ENCODE results near the gene BDP1. TPM values are rescaled to one million over a fixed set of nuclear protein-coding genes. Genes with fewer than 3 reads are reported as not detected.
A peak's percentile ranks its signal among the peaks of the same experiment; 100 is the strongest.
"Not testable (repeated sequence)": the region's sequence is repeated elsewhere in the genome, so short reads cannot be mapped to it uniquely, and the experiment has no call there.

BDP1 gene
- total RNA-seq, 1 donor from 2014 or later = 36.1 TPM

DNA sequence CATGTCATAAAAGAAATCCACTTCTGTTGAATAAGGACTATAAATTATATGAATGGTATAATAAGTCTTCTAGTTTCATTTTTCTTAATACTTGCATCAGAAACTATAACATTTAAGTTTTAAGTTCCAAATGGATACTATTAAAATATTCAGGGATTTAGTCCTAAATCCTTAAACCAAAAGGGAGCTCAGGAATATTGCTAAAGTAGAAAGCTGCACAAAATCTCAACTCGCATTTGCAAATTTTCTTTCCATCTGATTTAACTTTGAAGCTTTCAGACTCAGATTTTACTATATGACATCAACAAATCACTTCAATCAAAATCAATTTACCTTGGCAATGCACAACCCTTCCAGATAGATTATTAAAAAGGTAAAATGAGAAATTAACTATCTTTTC is 10.4 kb upstream of the BDP1 start:
- H3K4me3 Mint-ChIP-seq (ENCODE audit: low read depth); intact Hi-C loops (cut with micrococcal nuclease); DNase-seq (ENCODE audit: low spot score); H3K36me3 Mint-ChIP-seq (ENCODE audit: low read depth); H3K4me1 Mint-ChIP-seq (ENCODE audit: low read depth); H3K27ac Mint-ChIP-seq; H3K9me3 Mint-ChIP-seq: not testable (repeated sequence)
- peaks cover 36% of the 10 kb centered on the region for H3K27me3 Mint-ChIP-seq (ENCODE audit: low read depth)

- H3K36me3 Mint-ChIP-seq (ENCODE audit: low read depth); intact Hi-C loops (cut with micrococcal nuclease); H3K4me1 Mint-ChIP-seq (ENCODE audit: low read depth); H3K4me3 Mint-ChIP-seq (ENCODE audit: low read depth); DNase-seq (ENCODE audit: low spot score); H3K27ac Mint-ChIP-seq; H3K9me3 Mint-ChIP-seq: not testable (repeated sequence)
- H3K27me3 Mint-ChIP-seq (ENCODE audit: low read depth) = peaks cover 33% of the 10 kb centered on the region
These were observed 9.8 kb upstream of the BDP1 start for GRCh38 chr5:71445523-71446152.

- H3K4me3 Mint-ChIP-seq (ENCODE audit: low read depth); H3K9me3 Mint-ChIP-seq; intact Hi-C loops (cut with micrococcal nuclease); H3K27ac Mint-ChIP-seq; H3K36me3 Mint-ChIP-seq (ENCODE audit: low read depth); DNase-seq (ENCODE audit: low spot score); H3K4me1 Mint-ChIP-seq (ENCODE audit: low read depth): not testable (repeated sequence)
- H3K27me3 Mint-ChIP-seq (ENCODE audit: low read depth) = peaks cover 28% of the 10 kb centered on the region
These were observed 8.8 kb upstream of the BDP1 start for GRCh38 chr5:71446540-71447216.

DNA sequence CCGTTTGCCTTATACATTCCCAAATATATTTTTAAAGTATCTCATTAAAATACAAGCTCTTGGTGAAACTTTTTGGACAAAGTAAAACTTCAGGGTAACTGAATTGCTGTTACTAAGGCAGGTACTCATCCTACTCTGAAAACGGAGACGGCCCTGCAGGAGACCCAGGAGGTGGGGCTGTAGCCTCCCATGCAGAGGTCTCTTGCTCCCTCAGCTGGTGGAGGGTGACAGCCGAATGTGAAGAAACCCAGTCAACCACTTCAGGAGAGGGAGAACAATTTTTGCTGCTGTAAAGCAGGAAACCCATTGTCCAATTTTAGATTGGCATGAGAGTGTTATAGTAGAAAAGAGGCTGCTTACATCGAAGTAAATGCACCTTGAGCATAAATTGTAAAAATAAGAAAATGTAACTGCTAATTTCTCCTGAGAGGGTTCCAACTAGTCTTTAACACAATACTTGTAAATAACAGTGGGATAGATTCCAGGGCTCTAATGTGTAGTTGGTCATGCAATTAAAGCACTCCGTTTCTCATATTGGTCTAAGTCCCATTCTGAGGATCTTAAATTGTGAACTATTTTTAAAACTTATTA is 8.1 kb upstream of the BDP1 start:
- H3K4me1 Mint-ChIP-seq (ENCODE audit: low read depth); H3K9me3 Mint-ChIP-seq; H3K36me3 Mint-ChIP-seq (ENCODE audit: low read depth); intact Hi-C loops (cut with micrococcal nuclease); H3K27ac Mint-ChIP-seq; H3K4me3 Mint-ChIP-seq (ENCODE audit: low read depth): not testable (repeated sequence)
- peaks cover 26% of the 10 kb centered on the region for H3K27me3 Mint-ChIP-seq (ENCODE audit: low read depth)
- peak; percentile 32 for DNase-seq (ENCODE audit: low spot score)

DNA sequence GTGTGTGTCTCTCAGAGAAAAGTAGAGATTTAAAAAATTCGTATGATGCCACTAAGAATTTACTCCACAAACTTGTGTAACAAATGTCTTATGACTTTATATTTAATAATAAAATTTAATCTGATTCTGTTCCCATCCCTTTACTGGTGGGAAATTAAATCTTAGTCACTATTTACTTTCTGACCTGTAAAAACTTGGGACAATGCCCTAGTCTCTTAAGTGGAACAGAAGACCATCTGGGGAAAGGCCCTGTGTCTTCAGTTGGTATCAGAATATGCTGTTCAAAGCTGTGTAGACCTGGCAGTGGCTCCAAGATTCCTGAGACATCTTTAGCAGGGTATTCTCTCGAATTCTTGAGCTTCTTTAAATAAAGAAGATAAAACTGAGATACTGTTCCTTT is 2.6 kb upstream of the BDP1 start:
- H3K27ac Mint-ChIP-seq = no peak overlapping the region
- H3K27me3 Mint-ChIP-seq (ENCODE audit: low read depth) = peaks cover 6% of the 10 kb centered on the region
- H3K9me3 Mint-ChIP-seq = no peaks in the 10 kb centered on the region
- intact Hi-C loops (cut with micrococcal nuclease) = no loop called here
- no peak for DNase-seq (ENCODE audit: low spot score)
- H3K4me1 Mint-ChIP-seq (ENCODE audit: low read depth) = peaks cover 14% of the 10 kb centered on the region
- peaks cover 15% of the 10 kb centered on the region for H3K36me3 Mint-ChIP-seq (ENCODE audit: low read depth)
- H3K4me3 Mint-ChIP-seq (ENCODE audit: low read depth) = no peak overlapping the region

DNA sequence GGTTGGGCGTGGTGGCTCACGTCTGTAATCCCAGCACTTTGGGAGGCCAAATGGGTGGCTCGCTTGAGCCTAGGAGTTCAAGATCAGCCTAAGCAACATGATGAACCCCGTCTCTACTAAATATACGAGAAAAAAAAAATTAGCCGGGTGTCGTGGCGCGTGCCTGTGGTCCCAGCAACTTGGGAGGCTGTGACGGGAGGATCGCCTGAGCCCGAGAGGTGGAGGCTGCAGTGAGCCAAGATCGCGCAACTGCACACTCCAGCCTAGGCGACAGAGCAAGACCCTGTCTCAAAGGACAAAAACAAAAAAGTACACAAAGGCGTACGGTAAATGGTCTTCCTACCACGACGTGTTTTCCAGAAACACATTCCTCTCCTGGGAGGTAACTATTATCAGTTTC is 538 bp upstream of the BDP1 start:
- DNase-seq (ENCODE audit: low spot score) = no peak
- no peaks in the 10 kb centered on the region for H3K9me3 Mint-ChIP-seq
- peaks cover 32% of the 10 kb centered on the region for H3K36me3 Mint-ChIP-seq (ENCODE audit: low read depth)
- peaks cover 15% of the 10 kb centered on the region for H3K4me1 Mint-ChIP-seq (ENCODE audit: low read depth)
- peak overlapping the region; percentile 89 for H3K4me3 Mint-ChIP-seq (ENCODE audit: low read depth)
- H3K27me3 Mint-ChIP-seq (ENCODE audit: low read depth) = no peaks in the 10 kb centered on the region
- intact Hi-C loops (cut with micrococcal nuclease) = loop anchor here (5.0 kb wide), 2 partner anchors 132 to 147 kb away; partner anchors contain the start of gene MCCC2
- H3K27ac Mint-ChIP-seq = peak overlapping the region; percentile 94

DNA sequence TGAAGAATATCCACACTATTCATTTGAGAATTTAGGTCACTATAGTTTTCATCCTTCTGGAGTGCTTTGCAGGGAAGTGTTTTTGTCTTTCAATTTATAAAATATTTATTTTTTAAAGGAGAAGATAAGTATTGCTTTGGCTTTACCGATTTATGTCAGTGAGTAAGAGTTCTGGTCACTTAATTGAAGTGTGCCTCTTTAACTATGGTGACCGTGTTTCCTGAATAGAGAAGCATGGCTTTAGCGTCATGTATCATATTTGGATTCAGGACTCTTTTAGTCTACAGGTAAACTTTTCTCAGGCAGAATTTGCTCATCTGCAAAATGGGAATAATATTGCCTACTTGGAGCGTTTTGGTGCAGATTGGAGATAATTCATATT is 902 bp downstream of the BDP1 start:
- no peaks in the 10 kb centered on the region for H3K27me3 Mint-ChIP-seq (ENCODE audit: low read depth)
- peak overlapping the region; percentile 89 for H3K4me3 Mint-ChIP-seq (ENCODE audit: low read depth)
- H3K27ac Mint-ChIP-seq = peak overlapping the region; percentile 97
- intact Hi-C loops (cut with micrococcal nuclease) = loop anchor here (5.0 kb wide), 2 partner anchors 131 to 146 kb away; partner anchors contain the start of gene MCCC2
- no peak for DNase-seq (ENCODE audit: low spot score)
- H3K36me3 Mint-ChIP-seq (ENCODE audit: low read depth) = peaks cover 43% of the 10 kb centered on the region
- H3K4me1 Mint-ChIP-seq (ENCODE audit: low read depth) = peaks cover 15% of the 10 kb centered on the region
- H3K9me3 Mint-ChIP-seq = no peaks in the 10 kb centered on the region

DNA sequence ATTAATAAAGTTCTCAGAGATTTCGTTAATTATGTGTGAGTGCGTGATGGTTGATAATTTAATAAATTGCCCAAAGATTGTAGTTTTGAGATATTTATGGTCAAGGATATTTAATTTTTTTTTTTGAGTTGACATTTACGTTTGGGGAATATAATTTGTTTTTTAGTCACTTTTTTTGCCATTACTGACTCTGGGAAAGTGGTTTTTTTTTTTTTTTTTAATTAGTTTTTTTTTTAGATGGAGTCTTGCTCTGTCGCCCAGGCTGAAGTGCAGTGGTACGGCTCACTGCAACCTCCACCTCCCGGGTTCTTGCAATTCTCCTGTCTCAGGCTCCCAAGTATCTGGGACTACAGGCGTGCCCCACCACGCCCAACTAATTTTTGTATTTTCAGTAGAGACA is 1.7 kb downstream of the BDP1 start:
- intact Hi-C loops (cut with micrococcal nuclease) = loop anchor here (5.0 kb wide), 2 partner anchors 130 to 145 kb away; partner anchors contain the start of gene MCCC2
- Mint-ChIP-seq H3K4me1 (ENCODE audit: low read depth) (peaks cover 15% of the 10 kb centered on the region), H3K4me3 (ENCODE audit: low read depth) (peak overlapping the region; percentile 89), H3K27me3 (ENCODE audit: low read depth) (no peaks in the 10 kb centered on the region), H3K27ac (no peak overlapping the region), H3K9me3 (no peaks in the 10 kb centered on the region), H3K36me3 (ENCODE audit: low read depth) (peaks cover 49% of the 10 kb centered on the region)
- no peak for DNase-seq (ENCODE audit: low spot score)

- H3K4me3 Mint-ChIP-seq (ENCODE audit: low read depth) = no peak overlapping the region
- H3K36me3 Mint-ChIP-seq (ENCODE audit: low read depth) = peaks cover 71% of the 10 kb centered on the region
- no peak for DNase-seq (ENCODE audit: low spot score)
- no peak overlapping the region for H3K27ac Mint-ChIP-seq
- H3K27me3 Mint-ChIP-seq (ENCODE audit: low read depth) = no peaks in the 10 kb centered on the region
- intact Hi-C loops (cut with micrococcal nuclease) = no loop called here
- no peaks in the 10 kb centered on the region for H3K9me3 Mint-ChIP-seq
- peaks cover 11% of the 10 kb centered on the region for H3K4me1 Mint-ChIP-seq (ENCODE audit: low read depth)
These were observed 5.2 kb downstream of the BDP1 start for GRCh38 chr5:71460693-71461092.

DNA sequence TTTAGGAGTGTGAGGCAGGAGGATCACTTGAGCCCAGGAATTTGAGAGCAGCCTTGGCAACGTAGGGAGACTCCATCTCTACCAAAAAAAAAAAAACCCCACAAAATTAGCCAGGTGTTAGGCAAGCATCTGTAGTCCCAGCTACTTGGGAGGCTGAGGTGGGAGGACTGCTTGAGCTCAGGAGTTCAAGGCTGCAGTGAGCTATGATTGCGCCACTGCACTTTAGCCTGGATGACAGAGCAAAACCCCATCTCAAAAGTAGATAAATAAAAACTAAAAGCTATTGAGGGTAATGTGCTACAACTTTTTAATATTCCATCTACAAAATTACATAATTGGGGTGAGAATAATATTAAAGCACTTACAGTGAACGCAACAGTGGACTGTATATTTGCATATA is 5.9 kb downstream of the BDP1 start:
- Mint-ChIP-seq H3K4me1 (ENCODE audit: low read depth) (peaks cover 9% of the 10 kb centered on the region), H3K4me3 (ENCODE audit: low read depth) (no peak overlapping the region), H3K27me3 (ENCODE audit: low read depth) (no peaks in the 10 kb centered on the region), H3K9me3 (no peaks in the 10 kb centered on the region), H3K36me3 (ENCODE audit: low read depth) (peaks cover 72% of the 10 kb centered on the region), H3K27ac (no peak overlapping the region)
- intact Hi-C loops (cut with micrococcal nuclease) = no loop called here
- DNase-seq (ENCODE audit: low spot score) = no peak

GRCh38 chr5:71471193-71471592 is 15.7 kb downstream of the BDP1 start:
- H3K4me3 Mint-ChIP-seq (ENCODE audit: low read depth) = no peak overlapping the region
- intact Hi-C loops (cut with micrococcal nuclease) = no loop called here
- H3K27ac Mint-ChIP-seq = no peak overlapping the region
- DNase-seq (ENCODE audit: low spot score) = no peak
- H3K27me3 Mint-ChIP-seq (ENCODE audit: low read depth) = no peaks in the 10 kb centered on the region
- peaks cover 71% of the 10 kb centered on the region for H3K36me3 Mint-ChIP-seq (ENCODE audit: low read depth)
- H3K9me3 Mint-ChIP-seq = no peaks in the 10 kb centered on the region
- H3K4me1 Mint-ChIP-seq (ENCODE audit: low read depth) = no peaks in the 10 kb centered on the region

DNA sequence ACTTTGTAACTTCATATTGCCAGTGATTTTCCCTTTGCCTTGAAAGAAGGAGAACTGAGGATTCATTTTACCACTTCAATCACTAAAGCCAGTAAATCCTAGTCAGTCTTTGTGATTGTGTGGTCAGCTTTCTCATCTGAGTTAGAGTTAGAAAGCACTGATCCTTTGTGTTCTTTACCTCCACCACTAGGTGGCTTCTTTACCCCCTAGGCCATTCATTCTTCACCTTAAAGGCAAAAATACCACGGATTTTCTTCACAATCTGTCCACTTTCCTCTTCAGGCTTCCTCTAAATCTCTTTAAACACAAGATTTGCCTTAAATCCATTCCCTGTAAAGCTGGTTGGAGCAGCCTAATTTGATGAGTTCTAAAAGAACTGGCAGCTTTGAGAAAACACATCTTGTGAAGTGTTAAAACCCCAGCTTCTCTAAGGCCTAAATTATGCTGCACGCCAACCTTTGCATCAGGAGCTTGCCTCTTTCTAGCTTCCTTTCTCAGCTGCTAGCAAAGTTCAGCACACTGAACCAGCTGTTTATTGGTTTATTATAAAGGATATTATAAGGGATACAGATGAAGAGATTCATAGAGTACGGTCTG is 20.4 kb downstream of the BDP1 start:
- intact Hi-C loops (cut with micrococcal nuclease) = no loop called here
- no peaks in the 10 kb centered on the region for H3K9me3 Mint-ChIP-seq
- no peak overlapping the region for H3K27ac Mint-ChIP-seq
- DNase-seq (ENCODE audit: low spot score) = no peak
- no peak overlapping the region for H3K4me3 Mint-ChIP-seq (ENCODE audit: low read depth)
- H3K27me3 Mint-ChIP-seq (ENCODE audit: low read depth) = no peaks in the 10 kb centered on the region
- peaks cover 59% of the 10 kb centered on the region for H3K36me3 Mint-ChIP-seq (ENCODE audit: low read depth)
- H3K4me1 Mint-ChIP-seq (ENCODE audit: low read depth) = no peaks in the 10 kb centered on the region

- Mint-ChIP-seq H3K4me3 (ENCODE audit: low read depth) (no peak overlapping the region), H3K4me1 (ENCODE audit: low read depth) (peaks cover 3% of the 10 kb centered on the region), H3K36me3 (ENCODE audit: low read depth) (peaks cover 57% of the 10 kb centered on the region), H3K27ac (no peak overlapping the region), H3K9me3 (no peaks in the 10 kb centered on the region), H3K27me3 (ENCODE audit: low read depth) (no peaks in the 10 kb centered on the region)
- DNase-seq (ENCODE audit: low spot score) = no peak
- intact Hi-C loops (cut with micrococcal nuclease) = no loop called here
These were observed 26.0 kb downstream of the BDP1 start for GRCh38 chr5:71481441-71481840.
